ENCODE data around the gene CHAC1. TPM values are rescaled to one million over a fixed set of nuclear protein-coding genes. Genes with fewer than 3 reads are reported as not detected.

The CHAC1 gene
- polyA plus RNA-seq, 1 donor from 2014 or later: 3.6 TPM

DNA sequence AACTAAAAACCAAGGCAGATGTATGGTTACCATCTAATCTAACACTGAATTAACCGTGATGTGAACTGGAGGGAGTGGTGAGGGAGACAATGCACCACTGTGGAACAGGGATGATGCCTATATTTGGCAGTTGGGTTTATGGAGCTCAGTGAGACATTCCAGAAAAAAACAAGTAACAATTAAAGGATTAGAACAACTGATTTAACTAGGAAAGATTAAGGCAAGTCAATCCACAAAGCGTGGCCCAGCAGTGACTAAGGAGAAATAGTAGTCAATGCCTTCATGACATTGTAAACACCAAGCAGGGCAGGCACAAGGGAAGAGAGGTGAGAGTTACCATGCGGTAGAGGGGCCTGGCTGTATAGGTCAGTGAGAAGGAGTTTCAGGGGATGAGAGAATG, 38.1 kb downstream of the CHAC1 start:
- Histone ChIP-seq H3K9me2 (ENCODE audit: insufficient read depth, low read length) (no peaks in the 10 kb centered on the region), H3K79me2 (replicated peaks; ENCODE audit: insufficient read depth, low read length) (no peaks in the 10 kb centered on the region), H3K9me3 (ENCODE audit: low read length) (no peaks in the 10 kb centered on the region), H3F3A (ENCODE audit: insufficient read depth, low read length, poor library complexity, severe bottlenecking) (no peaks in the 10 kb centered on the region), H3K4me2 (ENCODE audit: low read length) (no peak overlapping the region), H3K4me3 (ENCODE audit: low read length) (no peak overlapping the region), H2AFZ (ENCODE audit: low read depth, low read length) (no peak overlapping the region), H3K27ac (ENCODE audit: low read length) (no peak overlapping the region), H3K36me3 (ENCODE audit: insufficient read depth, low read length) (no peaks in the 10 kb centered on the region), H3K27me3 (ENCODE audit: insufficient read depth, low read depth, low read length) (no peaks in the 10 kb centered on the region), H4K20me1 (ENCODE audit: insufficient read depth) (no peaks in the 10 kb centered on the region), H3K9ac (ENCODE audit: low read length) (no peak overlapping the region)
- no peak for TF ChIP-seq SMC3 (conservative IDR thresholded peaks at IDR 0.05; ENCODE audit: poor library complexity)
- TF ChIP-seq TAF1 (IDR thresholded peaks at IDR 0.05; ENCODE audit: low read depth): no peak
- TF ChIP-seq EP300 (conservative IDR thresholded peaks at IDR 0.05; ENCODE audit: poor library complexity, severe bottlenecking): no peak
- no peak for TF ChIP-seq MXI1 (conservative IDR thresholded peaks at IDR 0.05; ENCODE audit: poor library complexity, severe bottlenecking)
- TF ChIP-seq EZH2 (IDR thresholded peaks at IDR 0.05; ENCODE audit: borderline replicate concordance, insufficient read depth, low read length, poor library complexity, severe bottlenecking): no peak
- no peak for TF ChIP-seq RAD21 (conservative IDR thresholded peaks at IDR 0.05)
- no peak for TF ChIP-seq CTCF (IDR thresholded peaks at IDR 0.05; ENCODE audit: poor library complexity, severe bottlenecking)
- TF ChIP-seq, protein P1, sequence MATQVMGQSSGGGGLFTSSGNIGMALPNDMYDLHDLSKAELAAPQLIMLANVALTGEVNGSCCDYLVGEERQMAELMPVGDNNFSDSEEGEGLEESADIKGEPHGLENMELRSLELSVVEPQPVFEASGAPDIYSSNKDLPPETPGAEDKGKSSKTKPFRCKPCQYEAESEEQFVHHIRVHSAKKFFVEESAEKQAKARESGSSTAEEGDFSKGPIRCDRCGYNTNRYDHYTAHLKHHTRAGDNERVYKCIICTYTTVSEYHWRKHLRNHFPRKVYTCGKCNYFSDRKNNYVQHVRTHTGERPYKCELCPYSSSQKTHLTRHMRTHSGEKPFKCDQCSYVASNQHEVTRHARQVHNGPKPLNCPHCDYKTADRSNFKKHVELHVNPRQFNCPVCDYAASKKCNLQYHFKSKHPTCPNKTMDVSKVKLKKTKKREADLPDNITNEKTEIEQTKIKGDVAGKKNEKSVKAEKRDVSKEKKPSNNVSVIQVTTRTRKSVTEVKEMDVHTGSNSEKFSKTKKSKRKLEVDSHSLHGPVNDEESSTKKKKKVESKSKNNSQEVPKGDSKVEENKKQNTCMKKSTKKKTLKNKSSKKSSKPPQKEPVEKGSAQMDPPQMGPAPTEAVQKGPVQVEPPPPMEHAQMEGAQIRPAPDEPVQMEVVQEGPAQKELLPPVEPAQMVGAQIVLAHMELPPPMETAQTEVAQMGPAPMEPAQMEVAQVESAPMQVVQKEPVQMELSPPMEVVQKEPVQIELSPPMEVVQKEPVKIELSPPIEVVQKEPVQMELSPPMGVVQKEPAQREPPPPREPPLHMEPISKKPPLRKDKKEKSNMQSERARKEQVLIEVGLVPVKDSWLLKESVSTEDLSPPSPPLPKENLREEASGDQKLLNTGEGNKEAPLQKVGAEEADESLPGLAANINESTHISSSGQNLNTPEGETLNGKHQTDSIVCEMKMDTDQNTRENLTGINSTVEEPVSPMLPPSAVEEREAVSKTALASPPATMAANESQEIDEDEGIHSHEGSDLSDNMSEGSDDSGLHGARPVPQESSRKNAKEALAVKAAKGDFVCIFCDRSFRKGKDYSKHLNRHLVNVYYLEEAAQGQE (IDR thresholded peaks at IDR 0.05; ENCODE audit: borderline replicate concordance): no peak
- no peak for TF ChIP-seq POLR2AphosphoS5 (IDR thresholded peaks at IDR 0.05)

GRCh38 chr15:40992241-40992741, 39.0 kb downstream of the CHAC1 start:
- no peaks in the 10 kb centered on the region for H3K27me3 ChIP-seq (ENCODE audit: insufficient read depth, low read depth, low read length)
- no peak for TF ChIP-seq EZH2 (IDR thresholded peaks at IDR 0.05; ENCODE audit: borderline replicate concordance, insufficient read depth, low read length, poor library complexity, severe bottlenecking)
- H3K27ac ChIP-seq (ENCODE audit: low read length): no peak overlapping the region
- H3K79me2 ChIP-seq (replicated peaks; ENCODE audit: insufficient read depth, low read length): no peaks in the 10 kb centered on the region
- H3K9me2 ChIP-seq (ENCODE audit: insufficient read depth, low read length): no peaks in the 10 kb centered on the region
- H3K9me3 ChIP-seq (ENCODE audit: low read length): no peaks in the 10 kb centered on the region
- no peak overlapping the region for H3K4me2 ChIP-seq (ENCODE audit: low read length)
- no peaks in the 10 kb centered on the region for H4K20me1 ChIP-seq (ENCODE audit: insufficient read depth)
- H3K4me3 ChIP-seq (ENCODE audit: low read length): no peak overlapping the region
- no peak overlapping the region for H2AFZ ChIP-seq (ENCODE audit: low read depth, low read length)
- no peak overlapping the region for H3K9ac ChIP-seq (ENCODE audit: low read length)
- no peaks in the 10 kb centered on the region for H3K36me3 ChIP-seq (ENCODE audit: insufficient read depth, low read length)
- no peaks in the 10 kb centered on the region for H3F3A ChIP-seq (ENCODE audit: insufficient read depth, low read length, poor library complexity, severe bottlenecking)

GRCh38 chr15:40992825-40993224, 39.6 kb downstream of the CHAC1 start:
- no peaks in the 10 kb centered on the region for H3K27me3 ChIP-seq (ENCODE audit: insufficient read depth, low read depth, low read length)
- no peak overlapping the region for H3K27ac ChIP-seq (ENCODE audit: low read length)
- H3K9ac ChIP-seq (ENCODE audit: low read length): no peak overlapping the region
- TF ChIP-seq MXI1 (conservative IDR thresholded peaks at IDR 0.05; ENCODE audit: poor library complexity, severe bottlenecking) (no peak), SMC3 (conservative IDR thresholded peaks at IDR 0.05; ENCODE audit: poor library complexity) (no peak), EP300 (conservative IDR thresholded peaks at IDR 0.05; ENCODE audit: poor library complexity, severe bottlenecking) (no peak), CTCF (IDR thresholded peaks at IDR 0.05; ENCODE audit: poor library complexity, severe bottlenecking) (no peak), TAF1 (IDR thresholded peaks at IDR 0.05; ENCODE audit: low read depth) (no peak), EZH2 (IDR thresholded peaks at IDR 0.05; ENCODE audit: borderline replicate concordance, insufficient read depth, low read length, poor library complexity, severe bottlenecking) (no peak), RAD21 (conservative IDR thresholded peaks at IDR 0.05) (no peak), POLR2AphosphoS5 (IDR thresholded peaks at IDR 0.05) (no peak)
- TF ChIP-seq, protein P1 (IDR thresholded peaks at IDR 0.05; ENCODE audit: borderline replicate concordance): no peak
- H3K36me3 ChIP-seq (ENCODE audit: insufficient read depth, low read length): no peaks in the 10 kb centered on the region
- no peaks in the 10 kb centered on the region for H3K79me2 ChIP-seq (replicated peaks; ENCODE audit: insufficient read depth, low read length)
- H3K4me2 ChIP-seq (ENCODE audit: low read length): no peak overlapping the region
- no peaks in the 10 kb centered on the region for H3K9me3 ChIP-seq (ENCODE audit: low read length)
- H3K4me3 ChIP-seq (ENCODE audit: low read length): no peak overlapping the region
- no peaks in the 10 kb centered on the region for H4K20me1 ChIP-seq (ENCODE audit: insufficient read depth)
- H2AFZ ChIP-seq (ENCODE audit: low read depth, low read length): no peak overlapping the region
- H3K9me2 ChIP-seq (ENCODE audit: insufficient read depth, low read length): no peaks in the 10 kb centered on the region
- no peaks in the 10 kb centered on the region for H3F3A ChIP-seq (ENCODE audit: insufficient read depth, low read length, poor library complexity, severe bottlenecking)

Measured in neural cell (in vitro differentiated cells).